Panc1 (cell line): ENCODE data around the gene PNLIPRP2.

Experiments used
- POLR2AphosphoS5 ChIP-seq: IDR thresholded peaks from 2 replicates; pipeline ENCODE4 v1.6.1; 2012; ENCODE audit warnings: mild to moderate bottlenecking, low read depth, low read length, moderate library complexity
- TF ChIP-seq, protein P1 (sequence below): fragments of 450-650 bp; IDR thresholded peaks from 2 replicates; pipeline ENCODE4 v1.5.1; 2017; ENCODE audit warnings: mild to moderate bottlenecking

DNA sequence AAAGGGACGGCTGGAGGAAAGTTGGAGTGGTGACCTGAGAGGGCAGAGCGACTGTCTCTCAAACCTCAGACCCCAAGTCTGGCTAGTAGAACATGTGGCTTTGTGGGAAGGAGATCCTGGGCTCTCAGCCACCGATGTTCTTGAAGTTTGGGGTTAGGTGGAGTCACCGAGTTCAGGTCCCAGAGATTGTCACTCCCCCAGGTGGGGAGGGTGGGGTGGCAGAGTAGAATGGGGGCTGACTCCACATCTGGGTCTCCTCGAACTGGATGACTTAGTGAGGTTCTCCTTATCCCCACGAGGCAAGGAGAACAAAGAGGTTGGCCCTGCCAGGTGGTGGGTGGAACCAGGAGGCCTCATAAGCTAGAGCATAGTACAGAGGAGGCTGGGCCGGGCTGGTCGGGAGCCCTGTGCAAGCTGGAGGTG, 14.7 kb upstream of the PNLIPRP2 start:
- TF ChIP-seq, protein P1, sequence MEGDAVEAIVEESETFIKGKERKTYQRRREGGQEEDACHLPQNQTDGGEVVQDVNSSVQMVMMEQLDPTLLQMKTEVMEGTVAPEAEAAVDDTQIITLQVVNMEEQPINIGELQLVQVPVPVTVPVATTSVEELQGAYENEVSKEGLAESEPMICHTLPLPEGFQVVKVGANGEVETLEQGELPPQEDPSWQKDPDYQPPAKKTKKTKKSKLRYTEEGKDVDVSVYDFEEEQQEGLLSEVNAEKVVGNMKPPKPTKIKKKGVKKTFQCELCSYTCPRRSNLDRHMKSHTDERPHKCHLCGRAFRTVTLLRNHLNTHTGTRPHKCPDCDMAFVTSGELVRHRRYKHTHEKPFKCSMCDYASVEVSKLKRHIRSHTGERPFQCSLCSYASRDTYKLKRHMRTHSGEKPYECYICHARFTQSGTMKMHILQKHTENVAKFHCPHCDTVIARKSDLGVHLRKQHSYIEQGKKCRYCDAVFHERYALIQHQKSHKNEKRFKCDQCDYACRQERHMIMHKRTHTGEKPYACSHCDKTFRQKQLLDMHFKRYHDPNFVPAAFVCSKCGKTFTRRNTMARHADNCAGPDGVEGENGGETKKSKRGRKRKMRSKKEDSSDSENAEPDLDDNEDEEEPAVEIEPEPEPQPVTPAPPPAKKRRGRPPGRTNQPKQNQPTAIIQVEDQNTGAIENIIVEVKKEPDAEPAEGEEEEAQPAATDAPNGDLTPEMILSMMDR = no peak
- no peak for TF ChIP-seq POLR2AphosphoS5
